Subcutaneous abdominal adipose tissue (tissue), 5 donors: Measurements from ENCODE around the gene FBXW5.

Source experiments
- H3K27ac ChIP-seq: one replicate; pipeline ENCODE4 v1.7.0; 2013; ENCODE audit warnings: low read depth, mild to moderate bottlenecking, inconsistent platforms, low read length, moderate library complexity
- H3K27me3 ChIP-seq, 5 donors: one replicate each; pipeline ENCODE4 v1.7.0; 2013; ENCODE audit warnings: low read length in 5 of 5, inconsistent platforms in 1 of 5; ENCODE audit not compliant: control insufficient read depth in 5 of 5, insufficient read depth in 4 of 5
- H3K36me3 ChIP-seq, 5 donors: one replicate each; pipeline ENCODE4 v1.7.0; 2013; ENCODE audit warnings: low read length in 5 of 5; ENCODE audit not compliant: control insufficient read depth in 5 of 5, insufficient read depth in 5 of 5
- H3K4me1 ChIP-seq, 5 donors: one replicate each; pipeline ENCODE4 v1.7.0; 2013; ENCODE audit warnings: low read length in 5 of 5, mild to moderate bottlenecking in 3 of 5, moderate library complexity in 1 of 5; ENCODE audit not compliant: control insufficient read depth in 5 of 5, insufficient read depth in 5 of 5
- H3K4me3 ChIP-seq, 5 donors: one replicate each; pipeline ENCODE4 v1.7.0; 2013; ENCODE audit warnings: low read length in 5 of 5, low read depth in 1 of 5
- H3K9ac ChIP-seq, 5 donors: one replicate each; pipeline ENCODE4 v1.7.0; 2013; ENCODE audit warnings: low read length in 5 of 5, mild to moderate bottlenecking in 4 of 5, moderate library complexity in 3 of 5
- H3K9me3 ChIP-seq, 5 donors: one replicate each; pipeline ENCODE4 v1.7.0; 2013; ENCODE audit warnings: low read length in 5 of 5; ENCODE audit not compliant: control insufficient read depth in 5 of 5
- donor health status: healthy.
- donor health status: healthy.
- donor health status: healthy.
- donor health status: healthy.
- donor health status: healthy.

Gene FBXW5

GRCh38 chr9:136962163-136962562 is 17.6 kb upstream of the FBXW5 start:
- H3K27ac ChIP-seq, result no peak overlapping the region
- no peak overlapping the region for H3K9ac ChIP-seq
- H3K27me3 ChIP-seq, result peaks cover 0 to 7% (median 3%) of the 10 kb centered on the region in 5 donors
- no peaks in the 10 kb centered on the region for H3K36me3 ChIP-seq
- no peak overlapping the region for H3K4me3 ChIP-seq
- no peaks in the 10 kb centered on the region for H3K9me3 ChIP-seq
- H3K4me1 ChIP-seq, result peaks cover 2 to 28% (median 15%) of the 10 kb centered on the region in 5 donors

DNA sequence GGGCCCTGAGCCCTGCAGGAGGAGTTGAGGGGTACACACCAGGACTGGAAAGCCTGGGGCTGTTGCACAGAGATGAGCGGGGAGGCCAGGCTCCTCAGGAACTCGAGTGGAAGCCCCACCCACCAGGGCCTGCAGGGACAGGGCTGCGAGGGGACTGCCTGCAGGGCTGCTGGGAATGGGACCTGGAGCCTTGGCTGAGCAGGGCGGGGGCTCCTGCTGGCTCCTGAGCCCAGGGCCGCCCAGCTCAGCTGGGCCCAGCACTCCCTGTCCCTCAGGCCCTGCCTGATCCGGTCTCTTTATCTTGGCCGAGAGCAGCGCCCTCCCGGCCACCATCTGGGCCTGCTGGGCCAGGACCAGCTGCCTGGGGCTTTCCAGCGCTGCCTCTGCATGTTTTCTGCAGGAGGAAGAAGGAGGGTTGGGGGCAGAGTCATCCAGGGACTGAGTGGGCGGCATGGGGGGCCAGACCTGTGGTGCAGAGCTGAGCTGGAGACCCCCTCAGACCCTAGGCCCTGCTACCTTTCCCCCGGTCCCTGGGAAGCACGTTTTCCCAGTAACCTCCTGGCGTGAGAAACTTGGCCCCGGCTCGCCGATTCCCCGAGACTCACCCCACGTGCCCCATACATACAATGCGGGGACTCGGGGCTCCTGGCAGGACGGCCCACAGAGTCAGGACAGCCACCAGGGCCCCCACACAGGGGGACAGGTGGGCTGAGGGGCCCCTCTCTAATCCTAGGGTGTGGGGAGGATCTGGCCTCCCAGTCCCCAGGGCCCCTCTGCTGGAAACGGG is 16.9 kb upstream of the FBXW5 start:
- Histone ChIP-seq H3K9ac (no peak overlapping the region), H3K27me3 (peaks cover 0 to 7% (median 3%) of the 10 kb centered on the region in 5 donors), H3K4me1 (peaks cover 2 to 28% (median 15%) of the 10 kb centered on the region in 5 donors), H3K9me3 (peaks cover 0 to 1% (median 0%) of the 10 kb centered on the region in 5 donors), H3K27ac (no peak overlapping the region), H3K36me3 (no peaks in the 10 kb centered on the region), H3K4me3 (no peak overlapping the region)

- no peak overlapping the region for H3K9ac ChIP-seq
- peaks cover 0 to 3% (median 0%) of the 10 kb centered on the region in 5 donors for H3K27me3 ChIP-seq
- no peak overlapping the region for H3K4me3 ChIP-seq
- H3K27ac ChIP-seq, result no peak overlapping the region
- H3K4me1 ChIP-seq, result peaks cover 2 to 22% (median 12%) of the 10 kb centered on the region in 5 donors
- H3K9me3 ChIP-seq, result peaks cover 0 to 4% (median 0%) of the 10 kb centered on the region in 5 donors
- no peaks in the 10 kb centered on the region for H3K36me3 ChIP-seq
These were observed 16.4 kb upstream of the FBXW5 start for GRCh38 chr9:136960938-136961275.

DNA sequence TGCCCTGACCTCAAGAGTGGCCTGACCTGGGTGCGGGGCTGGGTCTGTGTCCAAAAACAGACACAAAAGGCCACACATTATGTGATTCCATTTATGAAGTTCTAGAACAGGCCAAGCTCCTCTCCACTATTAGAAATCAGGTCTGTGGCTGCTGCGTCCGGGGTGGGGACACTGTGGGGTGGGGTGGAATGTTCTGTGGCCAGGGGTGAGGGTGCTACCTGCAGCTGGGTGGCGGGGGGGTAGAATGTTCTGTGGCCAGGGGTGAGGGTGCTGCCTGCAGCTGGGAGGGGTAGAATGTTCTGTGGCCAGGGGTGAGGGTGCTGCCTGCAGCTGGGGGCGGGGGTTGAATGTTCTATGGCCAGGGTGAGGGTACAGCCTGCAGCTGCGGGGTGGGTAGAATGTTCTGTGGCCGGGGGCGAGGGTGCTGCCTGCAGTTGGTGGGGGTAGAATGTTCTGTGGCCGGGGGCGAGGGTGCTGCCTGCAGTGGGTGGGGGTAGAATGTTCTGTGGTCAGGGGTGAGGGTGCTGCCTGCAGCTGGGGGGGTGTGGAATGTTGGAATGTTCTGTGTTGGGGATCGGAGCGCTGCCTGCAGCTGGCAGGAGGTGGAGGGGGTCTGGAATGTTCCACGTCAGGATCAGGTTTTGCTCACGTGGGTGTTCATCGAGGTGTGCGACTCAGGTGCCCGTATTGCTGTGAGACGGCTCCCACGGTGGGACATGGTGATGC is 15.8 kb upstream of the FBXW5 start:
- H3K4me1 ChIP-seq, result peaks cover 2 to 20% (median 12%) of the 10 kb centered on the region in 5 donors
- no peaks in the 10 kb centered on the region for H3K36me3 ChIP-seq
- H3K9ac ChIP-seq, result no peak overlapping the region
- no peak overlapping the region for H3K4me3 ChIP-seq
- no peaks in the 10 kb centered on the region for H3K27me3 ChIP-seq
- no peak overlapping the region for H3K27ac ChIP-seq
- H3K9me3 ChIP-seq, result peaks cover 0 to 4% (median 0%) of the 10 kb centered on the region in 5 donors

DNA sequence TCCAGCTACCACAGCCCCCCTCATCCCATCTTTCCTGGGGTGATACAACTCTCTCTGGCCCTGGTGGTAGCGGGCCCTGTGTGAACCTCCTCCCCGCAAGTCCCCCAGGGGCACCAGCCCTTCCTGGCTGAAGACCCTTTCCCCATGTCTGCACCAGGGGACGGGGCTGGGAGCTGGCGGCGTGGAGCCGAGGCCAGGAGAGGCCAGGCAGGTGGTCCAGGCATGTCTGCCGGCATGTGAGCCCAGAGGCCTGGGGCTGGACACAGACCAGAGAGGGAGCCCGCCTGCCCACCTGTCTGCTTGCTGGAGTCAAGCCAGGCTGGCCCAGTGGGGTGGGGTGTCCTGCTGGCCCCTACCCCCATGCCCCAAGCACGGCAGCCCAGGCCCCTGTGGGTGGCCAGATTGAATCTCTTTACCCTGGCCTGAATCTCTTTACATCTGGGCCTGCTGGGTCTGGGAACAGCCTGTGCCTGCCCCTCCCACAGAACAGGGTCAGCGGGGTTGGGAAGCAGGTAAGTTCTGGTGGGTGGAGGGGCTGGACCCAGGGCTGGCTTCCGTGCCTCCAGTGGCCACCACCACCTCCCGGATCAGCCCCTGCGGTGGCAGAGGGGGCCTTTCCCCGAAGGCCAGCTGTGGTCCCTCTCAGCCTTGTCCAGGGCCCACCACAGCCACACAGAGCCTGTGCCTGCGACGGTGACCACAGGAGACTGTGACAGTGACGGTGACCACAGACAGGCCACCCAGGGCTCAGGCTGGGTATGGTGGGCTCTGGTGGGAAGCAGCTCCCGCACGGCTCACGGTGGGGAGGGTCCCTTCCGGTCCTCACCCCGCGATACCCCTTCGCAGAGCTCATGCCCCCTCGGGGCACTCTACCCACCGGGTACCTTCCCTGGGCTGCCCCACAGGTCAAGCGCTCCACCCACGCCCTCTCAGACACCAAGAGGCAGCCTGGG is 14.6 kb upstream of the FBXW5 start:
- peaks cover 0 to 4% (median 0%) of the 10 kb centered on the region in 5 donors for H3K27me3 ChIP-seq
- H3K36me3 ChIP-seq, result no peaks in the 10 kb centered on the region
- no peak overlapping the region for H3K9ac ChIP-seq
- H3K4me3 ChIP-seq, result no peak overlapping the region
- no peak overlapping the region for H3K27ac ChIP-seq
- H3K4me1 ChIP-seq, result peaks cover 2 to 19% (median 9%) of the 10 kb centered on the region in 5 donors
- H3K9me3 ChIP-seq, result peaks cover 0 to 4% (median 0%) of the 10 kb centered on the region in 5 donors

GRCh38 chr9:136958473-136958872 is 13.9 kb upstream of the FBXW5 start:
- peaks cover 2 to 19% (median 9%) of the 10 kb centered on the region in 5 donors for H3K4me1 ChIP-seq
- no peak overlapping the region for H3K4me3 ChIP-seq
- H3K9ac ChIP-seq, result no peak overlapping the region
- H3K27me3 ChIP-seq, result peaks cover 0 to 4% (median 0%) of the 10 kb centered on the region in 5 donors
- no peak overlapping the region for H3K27ac ChIP-seq
- no peaks in the 10 kb centered on the region for H3K36me3 ChIP-seq
- peaks cover 0 to 4% (median 0%) of the 10 kb centered on the region in 5 donors for H3K9me3 ChIP-seq

DNA sequence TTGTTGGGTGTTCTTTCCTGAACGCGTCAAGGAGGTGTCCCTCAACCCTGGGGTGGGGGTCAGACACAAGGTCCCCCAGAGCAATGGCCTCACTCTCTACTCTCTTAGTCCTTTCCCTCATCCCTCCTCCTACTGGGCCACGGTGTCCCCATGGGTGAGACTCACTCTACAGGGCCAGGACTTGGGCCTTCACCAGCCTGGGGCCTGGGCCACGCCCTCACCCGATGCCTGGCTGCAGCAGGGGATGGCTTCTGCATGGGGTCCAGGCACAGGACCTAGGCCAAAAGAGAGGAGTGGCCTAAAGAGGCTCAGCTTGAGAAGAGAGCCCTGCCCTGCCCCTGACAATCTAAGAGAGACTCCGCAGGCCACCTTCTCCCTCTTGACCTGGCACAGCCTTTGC is 13.4 kb upstream of the FBXW5 start:
- peaks cover 0 to 4% (median 0%) of the 10 kb centered on the region in 5 donors for H3K27me3 ChIP-seq
- H3K4me1 ChIP-seq, result peaks cover 2 to 15% (median 9%) of the 10 kb centered on the region in 5 donors
- H3K9ac ChIP-seq, result no peak overlapping the region
- H3K9me3 ChIP-seq, result peaks cover 0 to 4% (median 0%) of the 10 kb centered on the region in 5 donors
- H3K4me3 ChIP-seq, result no peak overlapping the region
- no peaks in the 10 kb centered on the region for H3K36me3 ChIP-seq
- no peak overlapping the region for H3K27ac ChIP-seq

DNA sequence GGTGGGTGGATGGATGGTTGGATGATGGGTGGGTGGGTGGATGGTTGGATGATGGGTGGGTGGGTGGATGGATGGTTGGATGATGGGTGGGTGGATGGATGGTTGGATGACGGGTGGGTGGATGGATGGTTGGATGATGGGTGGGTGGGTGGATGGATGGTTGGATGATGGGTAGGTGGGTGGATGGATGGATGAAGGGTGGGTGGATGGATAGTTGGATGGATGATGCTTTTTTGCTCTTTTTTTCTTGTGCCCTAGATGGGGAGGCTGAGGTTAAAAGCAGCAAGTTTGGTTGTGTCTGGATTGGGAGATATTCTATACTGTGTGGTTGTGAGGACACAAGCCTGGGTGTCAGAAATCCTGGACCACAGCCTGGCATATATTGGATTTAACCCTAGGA is 12.9 kb upstream of the FBXW5 start:
- no peaks in the 10 kb centered on the region for H3K36me3 ChIP-seq
- no peak overlapping the region for H3K27ac ChIP-seq
- no peak overlapping the region for H3K4me3 ChIP-seq

GRCh38 chr9:136956604-136957003 is 12.1 kb upstream of the FBXW5 start:
- no peaks in the 10 kb centered on the region for H3K36me3 ChIP-seq
- no peak overlapping the region for H3K4me3 ChIP-seq
- no peak overlapping the region for H3K9ac ChIP-seq
- no peak overlapping the region for H3K27ac ChIP-seq
- H3K4me1 ChIP-seq, result peaks cover 2 to 9% (median 7%) of the 10 kb centered on the region in 5 donors
- peaks cover 0 to 4% (median 0%) of the 10 kb centered on the region in 5 donors for H3K9me3 ChIP-seq
- peaks cover 0 to 4% (median 0%) of the 10 kb centered on the region in 5 donors for H3K27me3 ChIP-seq

More for the DNA sequence above, 12.9 kb upstream of the FBXW5 start:
- H3K9me3 ChIP-seq, result peaks cover 0 to 4% (median 0%) of the 10 kb centered on the region in 5 donors
- peaks cover 0 to 4% (median 0%) of the 10 kb centered on the region in 5 donors for H3K27me3 ChIP-seq
- no peak overlapping the region for H3K9ac ChIP-seq
- H3K4me1 ChIP-seq, result peaks cover 2 to 14% (median 9%) of the 10 kb centered on the region in 5 donors
